Mesenchymal stem cell (in vitro differentiated cells and primary cell): ENCODE data around the gene P2RX5.

Experiments
- DNase-seq: peaks from one replicate; pipeline ENCODE4 v3.0.0-alpha.2; 2013
- H2AFZ ChIP-seq: one replicate; pipeline ENCODE4 v1.6.1; 2013; ENCODE audit warnings: low read depth, mild to moderate bottlenecking, control low read depth, inconsistent platforms, low read length, moderate library complexity
- H2AK5ac ChIP-seq: 2 replicates; pipeline ENCODE4 v1.6.1; 2013; ENCODE audit warnings: low read length, moderate library complexity, mild to moderate bottlenecking, inconsistent platforms; ENCODE audit not compliant: severe bottlenecking
- H2BK120ac ChIP-seq: one replicate; pipeline ENCODE4 v1.6.1; 2013; ENCODE audit warnings: low read depth, mild to moderate bottlenecking, inconsistent platforms, low read length, moderate library complexity
- H2BK12ac ChIP-seq, 2 experiments: one replicate each; pipeline ENCODE4 v1.6.1; 2013; ENCODE audit warnings: inconsistent platforms in 2 of 2, low read length in 2 of 2, mild to moderate bottlenecking in 2 of 2, moderate library complexity in 2 of 2, control low read depth in 1 of 2
- H2BK15ac ChIP-seq: one replicate; pipeline ENCODE4 v1.6.1; 2013; ENCODE audit warnings: mild to moderate bottlenecking, low read depth, inconsistent platforms; ENCODE audit not compliant: poor library complexity, severe bottlenecking
- H2BK5ac ChIP-seq: 2 replicates; pipeline ENCODE4 v1.6.1; 2013; ENCODE audit warnings: low read depth, mild to moderate bottlenecking, low read length, control low read depth, inconsistent platforms; ENCODE audit not compliant: poor library complexity, severe bottlenecking
- H3K14ac ChIP-seq, 2 experiments: one replicate each; pipeline ENCODE4 v1.6.1; 2013; ENCODE audit warnings: inconsistent platforms in 2 of 2, low read length in 2 of 2, control low read depth in 1 of 2, mild to moderate bottlenecking in 1 of 2, moderate library complexity in 1 of 2
- H3K18ac ChIP-seq, 2 experiments: one replicate each; pipeline ENCODE4 v1.6.1; 2013; ENCODE audit warnings: inconsistent platforms in 2 of 2, low read length in 2 of 2, control low read depth in 1 of 2, low read depth in 1 of 2, mild to moderate bottlenecking in 1 of 2
- H3K23ac ChIP-seq, 2 experiments: one replicate each; pipeline ENCODE4 v1.6.1; 2013; ENCODE audit warnings: inconsistent platforms in 2 of 2, low read length in 2 of 2, mild to moderate bottlenecking in 2 of 2, moderate library complexity in 2 of 2, control low read depth in 1 of 2
- H3K27ac ChIP-seq: 2 replicates; pipeline ENCODE4 v1.5.1; 2013; ENCODE audit warnings: mild to moderate bottlenecking, moderate library complexity, low read length, control low read depth, inconsistent platforms; ENCODE audit not compliant: poor library complexity, severe bottlenecking
- H3K27me3 ChIP-seq, 2 experiments: 2 replicates each; pipeline versions ENCODE4 v1.6.1 to v1.7.0; 2013; ENCODE audit warnings: low read length in 2 of 2, mild to moderate bottlenecking in 2 of 2, moderate library complexity in 2 of 2, control low read depth in 1 of 2, inconsistent platforms in 1 of 2; ENCODE audit not compliant: control insufficient read depth in 1 of 2, insufficient read depth in 1 of 2
- H3K36me3 ChIP-seq, 2 experiments: 2 replicates each; pipeline versions ENCODE4 v1.6.1 to v1.7.0; 2013; ENCODE audit warnings: low read length in 2 of 2, control low read depth in 1 of 2, inconsistent platforms in 1 of 2, low read depth in 1 of 2, mild to moderate bottlenecking in 1 of 2; ENCODE audit not compliant: insufficient read depth in 2 of 2, control insufficient read depth in 1 of 2
- H3K4ac ChIP-seq, 2 experiments: one replicate each; pipeline ENCODE4 v1.6.1; 2013; ENCODE audit warnings: inconsistent platforms in 2 of 2, low read length in 2 of 2, mild to moderate bottlenecking in 2 of 2, moderate library complexity in 2 of 2, control low read depth in 1 of 2, low read depth in 1 of 2
- H3K4me1 ChIP-seq: 2 replicates; pipeline ENCODE4 v1.6.1; 2013; ENCODE audit warnings: low read depth, low read length, control low read depth; ENCODE audit not compliant: control insufficient read depth, insufficient read depth
- H3K4me2 ChIP-seq: 2 replicates; pipeline ENCODE4 v1.6.1; 2013; ENCODE audit warnings: low read length, mild to moderate bottlenecking, inconsistent platforms; ENCODE audit not compliant: poor library complexity, severe bottlenecking
- H3K4me3 ChIP-seq, 2 experiments: 2 replicates each; pipeline versions ENCODE4 v1.5.1 to v1.7.0; 2013; ENCODE audit warnings: low read length in 2 of 2, mild to moderate bottlenecking in 2 of 2, control low read depth in 1 of 2, low read depth in 1 of 2; ENCODE audit not compliant: insufficient read depth in 1 of 2
- H3K79me1 ChIP-seq: replicated peaks from 2 replicates; pipeline ENCODE4 v1.6.1; 2013; ENCODE audit warnings: mild to moderate bottlenecking, control low read depth, low read length, inconsistent platforms; ENCODE audit not compliant: poor library complexity, severe bottlenecking
- H3K9ac ChIP-seq: 2 replicates; pipeline ENCODE4 v1.7.0; 2013; ENCODE audit warnings: mild to moderate bottlenecking, low read length, moderate library complexity
- H3K9me3 ChIP-seq: 2 replicates; pipeline ENCODE4 v1.7.0; 2013; ENCODE audit warnings: mild to moderate bottlenecking, low read length; ENCODE audit not compliant: control insufficient read depth
- H4K8ac ChIP-seq: one replicate; pipeline ENCODE4 v1.6.1; 2013; ENCODE audit warnings: inconsistent platforms, mild to moderate bottlenecking, low read length, moderate library complexity
- H4K91ac ChIP-seq: one replicate; pipeline ENCODE4 v1.6.1; 2013; ENCODE audit warnings: mild to moderate bottlenecking, low read length, inconsistent platforms
- WGBS: methylation state at CpG from one replicate; pipeline ENCODE4 v1.1.7; 2013; ENCODE audit warnings: mixed read lengths; 5-methylcytosine and 5-hydroxymethylcytosine counted together

Gene P2RX5

GRCh38 chr17:3722716-3723115 lies 26.8 kb upstream of the P2RX5 start:
- WGBS: 63% methylated on average over 6 of the region's 6 CpGs
- Histone ChIP-seq H2AFZ (no peak overlapping the region), H3K79me1 (peaks cover 31% of the 10 kb centered on the region), H3K4me1 (peaks cover 18% of the 10 kb centered on the region), H2BK120ac (no peak overlapping the region), H3K27me3 (no peaks in the 10 kb centered on the region), H2BK15ac (no peak overlapping the region), H2BK12ac (peak overlapping the region in 1 of 2 experiments; percentile 15), H3K4ac (peak overlapping the region in 1 of 2 experiments; percentile 68), H3K18ac (no peak overlapping the region), H2AK5ac (no peak overlapping the region), H3K36me3 (peaks cover 6 to 20% of the 10 kb centered on the region in 2 experiments), H3K4me3 (peak overlapping the region in 1 of 2 experiments; percentile 85), H3K9me3 (no peaks in the 10 kb centered on the region), H4K8ac (no peak overlapping the region), H3K9ac (peak overlapping the region; percentile 93), H3K23ac (no peak overlapping the region), H2BK5ac (no peak overlapping the region), H3K4me2 (peak overlapping the region; percentile 56), H3K14ac (no peak overlapping the region), H4K91ac (no peak overlapping the region), H3K27ac (peak overlapping the region; percentile 63)
- peak; percentile 17 for DNase-seq

- no peak overlapping the region for H2BK15ac ChIP-seq
Measured at GRCh38 chr17:3719265-3719664, 23.3 kb upstream of the P2RX5 start.

DNA sequence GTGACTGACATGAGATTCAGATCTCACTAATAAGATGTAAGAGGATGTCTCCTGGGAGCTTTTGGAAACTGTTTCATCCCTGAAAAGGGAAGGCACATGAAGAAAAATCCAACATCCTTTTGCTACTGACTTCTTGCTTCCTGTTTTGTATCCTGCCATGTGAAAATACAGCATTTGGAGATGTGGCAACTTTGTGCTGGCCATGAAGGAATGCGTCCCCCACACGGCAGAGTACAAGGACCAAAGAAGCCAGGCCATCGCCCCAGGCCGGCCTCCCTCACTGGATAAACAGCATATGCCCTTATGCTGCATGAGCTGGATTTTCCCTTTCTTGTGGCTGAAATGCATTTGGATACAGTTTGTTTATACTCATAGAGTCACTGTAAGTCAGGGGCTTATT lies 22.2 kb upstream of the P2RX5 start:
- Histone ChIP-seq H3K9ac (peak overlapping the region; percentile 15), H3K9me3 (no peaks in the 10 kb centered on the region), H2AFZ (no peak overlapping the region), H3K4me1 (peaks cover 7% of the 10 kb centered on the region), H3K36me3 (peaks cover 29 to 55% of the 10 kb centered on the region in 2 experiments), H3K79me1 (peaks cover 13% of the 10 kb centered on the region), H3K4me3 (no peak overlapping the region), H2BK120ac (no peak overlapping the region), H3K27ac (no peak overlapping the region), H3K14ac (no peak overlapping the region), H2BK15ac (no peak overlapping the region), H2BK5ac (no peak overlapping the region), H3K18ac (no peak overlapping the region), H3K27me3 (no peaks in the 10 kb centered on the region), H2AK5ac (no peak overlapping the region), H2BK12ac (no peak overlapping the region), H3K23ac (no peak overlapping the region), H3K4me2 (no peak overlapping the region), H4K8ac (no peak overlapping the region), H3K4ac (no peak overlapping the region), H4K91ac (no peak overlapping the region)
- 87% methylated on average over 4 of the region's 4 CpGs for WGBS
- DNase-seq: peak; percentile 84

More at GRCh38 chr17:3719265-3719664, 23.3 kb upstream of the P2RX5 start:
- Histone ChIP-seq H3K23ac (no peak overlapping the region), H2BK5ac (no peak overlapping the region), H3K4me1 (peaks cover 12% of the 10 kb centered on the region), H2BK120ac (no peak overlapping the region), H3K4me3 (peak overlapping the region in 1 of 2 experiments; percentile 46), H3K9me3 (no peaks in the 10 kb centered on the region), H3K14ac (no peak overlapping the region), H2AFZ (no peak overlapping the region), H3K27me3 (no peaks in the 10 kb centered on the region), H3K79me1 (peaks cover 17% of the 10 kb centered on the region), H4K91ac (no peak overlapping the region), H3K4me2 (no peak overlapping the region), H2BK12ac (no peak overlapping the region), H3K9ac (peak overlapping the region; percentile 58), H3K36me3 (peaks cover 29 to 54% of the 10 kb centered on the region in 2 experiments), H4K8ac (no peak overlapping the region), H3K27ac (peak overlapping the region; percentile 53), H3K18ac (no peak overlapping the region), H3K4ac (no peak overlapping the region), H2AK5ac (no peak overlapping the region)
- no peak for DNase-seq

GRCh38 chr17:3715296-3715695 lies 19.3 kb upstream of the P2RX5 start:
- Histone ChIP-seq H3K9ac (no peak overlapping the region), H3K36me3 (peaks cover 43 to 65% of the 10 kb centered on the region in 2 experiments), H3K9me3 (no peaks in the 10 kb centered on the region), H3K23ac (no peak overlapping the region), H2BK120ac (no peak overlapping the region), H2AK5ac (no peak overlapping the region), H2AFZ (no peak overlapping the region), H3K27me3 (no peaks in the 10 kb centered on the region), H3K4me3 (no peak overlapping the region), H4K91ac (no peak overlapping the region), H3K14ac (no peak overlapping the region), H2BK15ac (no peak overlapping the region), H3K4ac (no peak overlapping the region), H3K27ac (no peak overlapping the region), H2BK12ac (no peak overlapping the region), H3K79me1 (peaks cover 15% of the 10 kb centered on the region), H3K18ac (no peak overlapping the region), H4K8ac (no peak overlapping the region), H3K4me2 (no peak overlapping the region), H3K4me1 (peaks cover 3% of the 10 kb centered on the region), H2BK5ac (no peak overlapping the region)
- 98% methylated on average over 4 of the region's 8 CpGs for WGBS
- DNase-seq: no peak
